Neural cell (in vitro differentiated cells): ENCODE data around the gene CCDC43. TPM values are rescaled to one million over a fixed set of nuclear protein-coding genes. Genes with fewer than 3 reads are reported as not detected.
"Not testable (repeated sequence)": the region's sequence is repeated elsewhere in the genome, so short reads cannot be mapped to it uniquely, and the experiment has no call there.

Experiments used
- H2AFZ ChIP-seq: fragments of 200-600, 300-800 bp; sonication (generic), shearing (Covaris generic); 2 replicates; pipeline ENCODE4 v1.6.0; 2014; ENCODE audit warnings: low read depth, mild to moderate bottlenecking, antibody characterized with exemption, low read length, moderate library complexity
- H3F3A ChIP-seq: fragments of 200-600 bp; shearing (Covaris generic); 2 replicates; pipeline ENCODE4 v1.6.1; 2016; ENCODE audit warnings: mild to moderate bottlenecking, moderate library complexity, mixed read lengths, antibody characterized with exemption, low read length; ENCODE audit not compliant: insufficient read depth, poor library complexity, severe bottlenecking
- H3K27ac ChIP-seq: fragments of 200-600, 300-800 bp; sonication (generic), shearing (Covaris generic); 2 replicates; pipeline ENCODE4 v1.5.1; 2014; ENCODE audit warnings: mild to moderate bottlenecking, low read length, moderate library complexity
- H3K27me3 ChIP-seq: fragments of 300-800, 200-600 bp; sonication (generic), shearing (Covaris generic); 2 replicates; pipeline ENCODE4 v1.6.0; 2014; ENCODE audit warnings: mild to moderate bottlenecking, low read depth, low read length, moderate library complexity; ENCODE audit not compliant: insufficient read depth
- H3K36me3 ChIP-seq: fragments of 300-800, 200-600 bp; sonication (generic), shearing (Covaris generic); 2 replicates; pipeline ENCODE4 v1.5.1; 2014; ENCODE audit warnings: mild to moderate bottlenecking, antibody characterized with exemption, low read length, moderate library complexity; ENCODE audit not compliant: insufficient read depth
- H3K4me2 ChIP-seq: fragments of 300-800, 200-600 bp; sonication (generic), shearing (Covaris generic); 2 replicates; pipeline ENCODE4 v1.6.0; 2014; ENCODE audit warnings: mild to moderate bottlenecking, low read length
- H3K4me3 ChIP-seq: fragments of 300-800, 200-600 bp; sonication (generic), shearing (Covaris generic); 2 replicates; pipeline ENCODE4 v1.5.1; 2014; ENCODE audit warnings: mild to moderate bottlenecking, low read length, moderate library complexity
- H3K79me2 ChIP-seq: fragments of 200-600 bp; shearing (Covaris generic); replicated peaks from 2 replicates; pipeline ENCODE4 v1.6.0; 2014; ENCODE audit warnings: mild to moderate bottlenecking, low read length, moderate library complexity; ENCODE audit not compliant: insufficient read depth
- H3K9ac ChIP-seq: fragments of 300-800, 200-600 bp; sonication (generic), shearing (Covaris generic); 2 replicates; pipeline ENCODE4 v1.6.1; 2016; ENCODE audit warnings: mild to moderate bottlenecking, low read length, mixed read lengths
- H3K9me2 ChIP-seq: fragments of 200-600 bp; shearing (Covaris generic); 2 replicates; pipeline ENCODE4 v1.6.1; 2016; ENCODE audit warnings: mild to moderate bottlenecking, low read length, mixed read lengths; ENCODE audit not compliant: insufficient read depth
- H3K9me3 ChIP-seq: fragments of 200-600, 300-800 bp; sonication (generic), shearing (Covaris generic); 2 replicates; pipeline ENCODE4 v1.6.1; 2016; ENCODE audit warnings: mild to moderate bottlenecking, mixed run types, low read length, moderate library complexity, mixed read lengths
- H4K20me1 ChIP-seq: fragments of 200-600 bp; shearing (Covaris generic); 2 replicates; pipeline ENCODE4 v1.6.1; 2016; ENCODE audit warnings: mild to moderate bottlenecking, mixed run types; ENCODE audit not compliant: insufficient read depth
- CTCF ChIP-seq: fragments of 450-650 bp; IDR thresholded peaks from 2 replicates; pipeline ENCODE4 v1.5.1; 2014; ENCODE audit warnings: antibody characterized with exemption, mild to moderate bottlenecking, moderate library complexity; ENCODE audit not compliant: poor library complexity, severe bottlenecking
- EP300 ChIP-seq: fragments of 450-650 bp; conservative IDR thresholded peaks from 2 replicates; pipeline ENCODE4 v1.6.1; 2014; ENCODE audit warnings: antibody characterized with exemption, mild to moderate bottlenecking, moderate library complexity; ENCODE audit not compliant: poor library complexity, severe bottlenecking
- MXI1 ChIP-seq: fragments of 450-650 bp; conservative IDR thresholded peaks from 2 replicates; pipeline ENCODE4 v1.6.1; 2014; ENCODE audit warnings: antibody characterized with exemption, mild to moderate bottlenecking; ENCODE audit not compliant: poor library complexity, severe bottlenecking
- POLR2AphosphoS5 ChIP-seq: IDR thresholded peaks from 2 replicates; pipeline ENCODE4 v1.6.1; 2012
- RAD21 ChIP-seq: fragments of 450-650 bp; conservative IDR thresholded peaks from 2 replicates; pipeline ENCODE4 v1.6.1; 2014; ENCODE audit warnings: antibody characterized with exemption, mild to moderate bottlenecking, moderate library complexity
- SMC3 ChIP-seq: fragments of 450-650 bp; conservative IDR thresholded peaks from 2 replicates; pipeline ENCODE4 v1.6.1; 2014; ENCODE audit warnings: antibody characterized with exemption, mild to moderate bottlenecking, moderate library complexity; ENCODE audit not compliant: poor library complexity
- TAF1 ChIP-seq: IDR thresholded peaks from 2 replicates; pipeline ENCODE4 v1.6.1; 2012; ENCODE audit warnings: low read depth
- polyA plus RNA-seq: library from polyadenylated mRNA; depleted of rRNA; stranded (reverse); fragments of >200 nt; gene quantifications from 2 replicates; pipeline ENCODE4 v1.2.3, GENCODE V29; 2014
- TF ChIP-seq, protein P1 (sequence below): IDR thresholded peaks from 2 replicates; pipeline ENCODE4 v1.6.1; 2012; ENCODE audit warnings: borderline replicate concordance

The CCDC43 gene
- polyA plus RNA-seq, 1 donor from 2014 or later: 53.3 TPM

- H3K27ac ChIP-seq: no peak overlapping the region
- no peak overlapping the region for H2AFZ ChIP-seq
- peaks cover 10% of the 10 kb centered on the region for H3K79me2 ChIP-seq
- no peaks in the 10 kb centered on the region for H3K36me3 ChIP-seq
- no peak overlapping the region for H3K9ac ChIP-seq
- H3K9me2 ChIP-seq: no peaks in the 10 kb centered on the region
- no peak overlapping the region for H3K4me3 ChIP-seq
- H3K4me2 ChIP-seq: no peak overlapping the region
- H4K20me1 ChIP-seq: no peaks in the 10 kb centered on the region
- no peak for TF ChIP-seq RAD21
- no peak for TF ChIP-seq EP300
- TF ChIP-seq TAF1: no peak
- TF ChIP-seq MXI1: no peak
- TF ChIP-seq, protein P1, sequence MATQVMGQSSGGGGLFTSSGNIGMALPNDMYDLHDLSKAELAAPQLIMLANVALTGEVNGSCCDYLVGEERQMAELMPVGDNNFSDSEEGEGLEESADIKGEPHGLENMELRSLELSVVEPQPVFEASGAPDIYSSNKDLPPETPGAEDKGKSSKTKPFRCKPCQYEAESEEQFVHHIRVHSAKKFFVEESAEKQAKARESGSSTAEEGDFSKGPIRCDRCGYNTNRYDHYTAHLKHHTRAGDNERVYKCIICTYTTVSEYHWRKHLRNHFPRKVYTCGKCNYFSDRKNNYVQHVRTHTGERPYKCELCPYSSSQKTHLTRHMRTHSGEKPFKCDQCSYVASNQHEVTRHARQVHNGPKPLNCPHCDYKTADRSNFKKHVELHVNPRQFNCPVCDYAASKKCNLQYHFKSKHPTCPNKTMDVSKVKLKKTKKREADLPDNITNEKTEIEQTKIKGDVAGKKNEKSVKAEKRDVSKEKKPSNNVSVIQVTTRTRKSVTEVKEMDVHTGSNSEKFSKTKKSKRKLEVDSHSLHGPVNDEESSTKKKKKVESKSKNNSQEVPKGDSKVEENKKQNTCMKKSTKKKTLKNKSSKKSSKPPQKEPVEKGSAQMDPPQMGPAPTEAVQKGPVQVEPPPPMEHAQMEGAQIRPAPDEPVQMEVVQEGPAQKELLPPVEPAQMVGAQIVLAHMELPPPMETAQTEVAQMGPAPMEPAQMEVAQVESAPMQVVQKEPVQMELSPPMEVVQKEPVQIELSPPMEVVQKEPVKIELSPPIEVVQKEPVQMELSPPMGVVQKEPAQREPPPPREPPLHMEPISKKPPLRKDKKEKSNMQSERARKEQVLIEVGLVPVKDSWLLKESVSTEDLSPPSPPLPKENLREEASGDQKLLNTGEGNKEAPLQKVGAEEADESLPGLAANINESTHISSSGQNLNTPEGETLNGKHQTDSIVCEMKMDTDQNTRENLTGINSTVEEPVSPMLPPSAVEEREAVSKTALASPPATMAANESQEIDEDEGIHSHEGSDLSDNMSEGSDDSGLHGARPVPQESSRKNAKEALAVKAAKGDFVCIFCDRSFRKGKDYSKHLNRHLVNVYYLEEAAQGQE: no peak
- TF ChIP-seq CTCF: no peak
- H3F3A ChIP-seq: no peaks in the 10 kb centered on the region
- no peaks in the 10 kb centered on the region for H3K27me3 ChIP-seq
- H3K9me3 ChIP-seq: no peaks in the 10 kb centered on the region
These were observed 4.0 kb upstream of the CCDC43 start for GRCh38 chr17:44693609-44694008.

DNA sequence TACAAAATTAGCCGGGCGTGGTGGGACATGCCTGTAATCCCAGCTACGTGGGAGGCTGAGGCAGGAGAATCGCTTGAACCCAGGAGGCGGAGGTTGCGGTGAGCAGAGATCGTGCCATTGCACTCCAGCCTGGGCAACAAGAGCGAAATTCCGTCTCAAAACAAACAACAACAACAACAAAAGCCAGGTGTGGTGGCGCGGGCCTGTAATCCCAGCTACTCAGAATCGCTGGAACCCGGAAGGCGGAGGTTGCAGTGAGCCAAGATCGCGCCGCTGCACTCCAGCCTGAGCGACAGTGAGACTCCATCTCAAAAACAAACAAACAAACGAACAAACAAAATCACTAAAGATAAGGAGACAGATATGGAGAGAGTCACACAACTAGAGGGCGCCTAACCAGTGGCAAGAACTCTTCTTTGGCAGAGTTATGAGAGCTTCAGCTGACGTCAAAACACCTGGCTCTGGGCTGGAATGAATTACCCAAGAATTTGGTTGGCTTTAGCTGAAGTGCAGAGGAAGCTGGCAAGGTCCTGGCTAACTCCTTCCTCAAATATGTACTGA, 1.2 kb upstream of the CCDC43 start:
- H3K79me2 ChIP-seq: peaks cover 24% of the 10 kb centered on the region
- H4K20me1 ChIP-seq, H3F3A ChIP-seq, H3K27ac ChIP-seq, H3K4me2 ChIP-seq, H3K9me2 ChIP-seq, H2AFZ ChIP-seq, H3K9me3 ChIP-seq, H3K27me3 ChIP-seq, H3K4me3 ChIP-seq, H3K9ac ChIP-seq, H3K36me3 ChIP-seq: not testable (repeated sequence)

DNA sequence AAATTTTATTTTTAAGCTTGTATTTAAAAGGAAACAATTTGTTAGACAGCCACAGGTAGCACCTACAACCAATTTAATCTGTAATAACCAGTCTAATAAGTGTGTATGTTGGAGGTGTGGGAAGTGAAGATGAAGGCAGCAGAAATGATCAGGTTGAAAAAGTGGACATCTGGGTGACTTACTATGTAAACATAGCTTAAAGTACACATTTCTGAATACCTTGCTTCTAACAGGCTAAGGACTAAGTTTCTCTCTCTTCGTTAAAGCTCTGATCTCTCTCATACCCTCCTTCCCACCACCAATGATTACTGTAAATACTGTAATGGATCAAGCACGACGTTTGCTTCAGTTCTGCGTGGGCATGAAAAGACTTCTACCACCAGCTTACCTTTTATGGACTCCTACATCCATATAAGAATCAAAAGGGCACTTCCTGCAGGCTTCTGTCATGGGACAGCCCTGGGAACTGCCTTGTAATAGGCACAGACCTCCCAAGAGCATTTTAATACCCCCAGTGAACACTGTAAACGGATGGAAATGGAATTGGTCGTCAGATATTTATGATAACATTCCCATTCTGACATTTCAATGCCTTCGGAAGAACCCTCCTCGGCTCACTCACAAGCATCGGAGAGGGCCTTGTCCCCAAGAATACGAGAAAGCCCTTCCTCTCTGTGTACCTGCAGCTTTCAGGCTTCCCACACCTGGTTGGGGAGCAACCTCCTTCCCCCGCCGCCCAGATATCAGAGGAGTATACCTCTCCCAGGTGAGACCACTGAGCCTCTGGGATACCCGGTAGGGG, 700 bp downstream of the CCDC43 start:
- Histone ChIP-seq H3K4me2 (peak overlapping the region; percentile 95), H4K20me1 (no peaks in the 10 kb centered on the region), H2AFZ (peak overlapping the region; percentile 100), H3K79me2 (peaks cover 24% of the 10 kb centered on the region), H3K27me3 (no peaks in the 10 kb centered on the region), H3K36me3 (no peaks in the 10 kb centered on the region), H3K9me2 (no peaks in the 10 kb centered on the region), H3K27ac (peak overlapping the region; percentile 75), H3F3A (no peaks in the 10 kb centered on the region), H3K9me3 (no peaks in the 10 kb centered on the region), H3K9ac (peak overlapping the region; percentile 88), H3K4me3 (peak overlapping the region; percentile 97)
- no peak for TF ChIP-seq TAF1
- no peak for TF ChIP-seq SMC3
- TF ChIP-seq RAD21: no peak
- TF ChIP-seq, protein P1: no peak
- no peak for TF ChIP-seq POLR2AphosphoS5
- no peak for TF ChIP-seq CTCF
- TF ChIP-seq MXI1: no peak
